CD8-positive, alpha-beta memory T cell (primary cell): ENCODE results near the gene ZBTB46. TPM values are rescaled to one million over a fixed set of nuclear protein-coding genes. Genes with fewer than 3 reads are reported as not detected.
"Not testable (repeated sequence)": the region's sequence is repeated elsewhere in the genome, so short reads cannot be mapped to it uniquely, and the experiment has no call there.

Experiments used
- CTCF ChIA-PET: fragments of 350-600 bp; sonication (Branson Sonifier 250); formaldehyde crosslinking; loops from one replicate; lab custom pipeline; 2021; ENCODE audit warnings: antibody characterized with exemption; lab: Charles Lee
- POLR2A ChIA-PET: fragments of 350-600 bp; sonication (Branson Sonifier 250); formaldehyde crosslinking; loops from one replicate; lab custom pipeline; 2021; ENCODE audit warnings: antibody characterized with exemption; lab: Charles Lee
- DNase-seq, 5 donors: peaks; one replicate each; pipeline versions ENCODE4 v3.0.0 to v3.0.0-alpha.2; 2020 to 2022; ENCODE audit warnings: mixed read lengths in 1 of 5
- H3K27ac ChIP-seq: one replicate; pipeline ENCODE4 v1.7.0; 2013; ENCODE audit warnings: low read depth, mild to moderate bottlenecking, low read length, moderate library complexity
- H3K27me3 ChIP-seq: 2 replicates; pipeline ENCODE4 v1.7.0; 2013; ENCODE audit warnings: low read length, mild to moderate bottlenecking; ENCODE audit not compliant: insufficient read depth, poor library complexity, severe bottlenecking
- H3K36me3 ChIP-seq: 2 replicates; pipeline ENCODE4 v1.7.0; 2013; ENCODE audit warnings: mild to moderate bottlenecking, low read length, moderate library complexity; ENCODE audit not compliant: insufficient read depth
- H3K4me1 ChIP-seq: 2 replicates; pipeline ENCODE4 v1.7.0; 2013; ENCODE audit warnings: mild to moderate bottlenecking, low read length, moderate library complexity; ENCODE audit not compliant: insufficient read depth
- H3K4me3 ChIP-seq: 2 replicates; pipeline ENCODE4 v1.7.0; 2013; ENCODE audit warnings: mild to moderate bottlenecking, low read length
- H3K9me3 ChIP-seq: 2 replicates; pipeline ENCODE4 v1.7.0; 2013; ENCODE audit warnings: mild to moderate bottlenecking, low read length
- H3K27ac Mint-ChIP-seq, 8 donors: one replicate each; pipeline ENCODE4 v1.8.0; 2020 to 2021; ENCODE audit warnings: mixed read lengths in 8 of 8, mild to moderate bottlenecking in 6 of 8, inconsistent platforms in 3 of 8, moderate library complexity in 3 of 8
- H3K27me3 Mint-ChIP-seq, 2 donors: one replicate each; pipeline ENCODE4 v1.8.0; 2020 to 2021; ENCODE audit warnings: mixed read lengths in 2 of 2, mild to moderate bottlenecking in 1 of 2, moderate library complexity in 1 of 2
- H3K36me3 Mint-ChIP-seq, 3 donors: one replicate each; pipeline ENCODE4 v1.8.0; 2020 to 2021; ENCODE audit warnings: mixed read lengths in 3 of 3, inconsistent platforms in 1 of 3, mild to moderate bottlenecking in 1 of 3
- H3K4me1 Mint-ChIP-seq, 3 donors: one replicate each; pipeline ENCODE4 v1.8.0; 2020 to 2021; ENCODE audit warnings: mixed read lengths in 3 of 3, inconsistent platforms in 1 of 3, mild to moderate bottlenecking in 1 of 3
- H3K4me3 Mint-ChIP-seq, 7 donors: one replicate each; pipeline ENCODE4 v1.8.0; 2020 to 2021; ENCODE audit warnings: mixed read lengths in 7 of 7, mild to moderate bottlenecking in 6 of 7, moderate library complexity in 4 of 7, inconsistent platforms in 2 of 7
- H3K9me3 Mint-ChIP-seq, 5 donors: one replicate each; pipeline ENCODE4 v1.8.0; 2020 to 2022; ENCODE audit warnings: mixed read lengths in 5 of 5, mild to moderate bottlenecking in 3 of 5, moderate library complexity in 2 of 5, inconsistent platforms in 1 of 5
- polyA plus RNA-seq: library from polyadenylated mRNA; unstranded; fragments of 300-500 nt; fragmentation: Illumina TruSeq; gene quantifications from one replicate; pipeline ENCODE4 v1.2.3, GENCODE V29; 2021
- total RNA-seq, 2 experiments: library from RNA; stranded (reverse); gene quantifications; one replicate each; pipeline ENCODE4 v1.2.3, GENCODE V29; 2021

The ZBTB46 gene
- total and polyA plus RNA-seq, 3 experiments from 2014 or later = 0.08 to 0.39 (median 0.31) TPM

DNA sequence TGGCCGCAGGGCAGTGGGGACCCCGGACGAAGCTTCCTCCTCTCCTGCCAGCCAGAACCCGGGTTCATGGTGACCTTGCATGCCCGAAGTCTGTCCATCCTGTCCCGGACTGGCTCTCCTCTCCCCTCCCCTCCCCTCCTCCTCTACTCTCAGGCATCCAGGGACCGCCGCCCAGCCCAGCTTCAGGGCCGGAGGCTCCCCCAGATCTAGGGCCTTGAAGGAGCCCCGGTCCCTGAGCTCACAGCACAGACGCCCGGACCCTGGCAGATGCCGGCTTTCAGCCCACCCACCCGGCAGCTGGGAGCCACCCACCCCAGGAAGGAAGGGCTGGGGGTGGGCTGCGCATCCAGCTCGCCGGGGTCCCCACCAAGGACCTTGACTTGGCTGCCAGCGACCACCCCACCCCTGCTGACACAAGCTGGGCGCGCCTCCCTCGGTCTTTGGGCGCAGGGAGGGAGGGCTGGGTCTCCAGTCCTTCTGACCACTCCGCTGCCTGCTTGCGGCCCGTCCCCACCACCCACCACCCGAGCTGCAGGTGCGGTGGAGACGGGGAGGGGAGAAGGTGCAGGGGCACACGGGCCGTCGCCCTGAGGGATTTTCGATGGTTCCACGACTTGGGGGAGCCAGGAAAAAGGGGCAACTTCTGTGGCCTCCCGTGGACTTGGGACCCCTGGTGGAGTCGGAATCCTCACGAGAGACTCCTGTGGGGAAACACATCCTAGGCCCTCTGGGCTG, 24.5 kb upstream of the ZBTB46 start:
- POLR2A ChIA-PET = interaction anchor here (0.6 to 0.9 kb wide), 2 partner anchors 39 to 359 kb away, joined by 3 to 4 read pairs; no protein-coding TSS in a partner anchor
- Mint-ChIP-seq H3K4me3 (no peak overlapping the region), H3K9me3 (no peaks in the 10 kb centered on the region), H3K27me3 (peaks cover 11 to 14% of the 10 kb centered on the region in 2 donors), H3K27ac (no peak overlapping the region), H3K4me1 (peaks cover 22 to 29% (median 23%) of the 10 kb centered on the region in 3 donors), H3K36me3 (peaks cover 0 to under 1% (median 0%) of the 10 kb centered on the region in 3 donors)
- CTCF ChIA-PET = interaction anchor here (1.1 to 2.5 kb wide), 2 partner anchors 9 to 318 kb away, joined by 3 to 12 read pairs; partner anchors contain the start of genes PTK6 and TPD52L2
- DNase-seq = no peak
- Histone ChIP-seq H3K4me3 (no peak overlapping the region), H3K4me1 (peaks cover 26% of the 10 kb centered on the region), H3K36me3 (no peaks in the 10 kb centered on the region), H3K27me3 (no peaks in the 10 kb centered on the region), H3K27ac (no peak overlapping the region), H3K9me3 (no peaks in the 10 kb centered on the region)

DNA sequence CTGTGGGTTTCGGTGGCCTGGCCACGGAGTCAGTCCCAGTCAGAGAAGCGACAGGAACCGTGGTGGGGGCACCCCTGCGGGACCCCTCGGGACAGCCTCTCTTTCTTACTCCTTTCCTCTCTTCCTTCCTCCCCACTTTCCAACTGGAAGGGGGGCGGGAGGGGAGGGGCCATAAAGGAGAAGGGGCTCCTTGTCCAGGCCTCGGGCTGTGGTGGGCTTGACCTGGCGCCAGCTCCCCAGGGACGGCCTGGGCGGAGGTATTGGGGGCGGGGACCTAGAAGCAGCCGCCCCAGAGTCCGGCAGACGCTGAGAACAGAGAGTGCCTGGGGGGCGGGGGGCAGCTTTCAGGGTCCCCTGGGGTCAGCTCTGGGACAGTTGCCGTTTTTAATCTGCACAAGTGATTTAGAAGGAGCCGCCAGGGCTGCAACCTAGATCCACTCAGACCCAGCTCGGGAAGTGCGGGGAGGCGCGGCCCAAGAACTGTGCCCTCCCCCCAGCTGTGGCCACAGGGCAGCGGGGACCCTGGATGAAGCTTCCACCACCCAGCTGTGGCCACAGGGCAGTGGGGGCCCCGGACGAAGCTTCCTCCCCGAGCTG, 23.8 kb upstream of the ZBTB46 start:
- Histone ChIP-seq H3K27ac (no peak overlapping the region), H3K27me3 (no peaks in the 10 kb centered on the region), H3K9me3 (no peaks in the 10 kb centered on the region), H3K4me1 (peaks cover 26% of the 10 kb centered on the region), H3K4me3 (no peak overlapping the region), H3K36me3 (no peaks in the 10 kb centered on the region)
- Mint-ChIP-seq H3K4me3 (no peak overlapping the region), H3K27me3 (peaks cover 13 to 16% of the 10 kb centered on the region in 2 donors), H3K27ac (no peak overlapping the region), H3K9me3 (no peaks in the 10 kb centered on the region), H3K36me3 (no peaks in the 10 kb centered on the region), H3K4me1 (peaks cover 22 to 29% (median 24%) of the 10 kb centered on the region in 3 donors)
- POLR2A ChIA-PET = interaction anchor here (0.6 to 0.9 kb wide), 2 partner anchors 39 to 359 kb away, joined by 3 to 4 read pairs; no protein-coding TSS in a partner anchor
- CTCF ChIA-PET = interaction anchor here (2.5 kb wide), 1 partner anchor 10 kb away, joined by 12 read pairs; the partner anchor contains the start of gene TPD52L2
- no peak for DNase-seq

DNA sequence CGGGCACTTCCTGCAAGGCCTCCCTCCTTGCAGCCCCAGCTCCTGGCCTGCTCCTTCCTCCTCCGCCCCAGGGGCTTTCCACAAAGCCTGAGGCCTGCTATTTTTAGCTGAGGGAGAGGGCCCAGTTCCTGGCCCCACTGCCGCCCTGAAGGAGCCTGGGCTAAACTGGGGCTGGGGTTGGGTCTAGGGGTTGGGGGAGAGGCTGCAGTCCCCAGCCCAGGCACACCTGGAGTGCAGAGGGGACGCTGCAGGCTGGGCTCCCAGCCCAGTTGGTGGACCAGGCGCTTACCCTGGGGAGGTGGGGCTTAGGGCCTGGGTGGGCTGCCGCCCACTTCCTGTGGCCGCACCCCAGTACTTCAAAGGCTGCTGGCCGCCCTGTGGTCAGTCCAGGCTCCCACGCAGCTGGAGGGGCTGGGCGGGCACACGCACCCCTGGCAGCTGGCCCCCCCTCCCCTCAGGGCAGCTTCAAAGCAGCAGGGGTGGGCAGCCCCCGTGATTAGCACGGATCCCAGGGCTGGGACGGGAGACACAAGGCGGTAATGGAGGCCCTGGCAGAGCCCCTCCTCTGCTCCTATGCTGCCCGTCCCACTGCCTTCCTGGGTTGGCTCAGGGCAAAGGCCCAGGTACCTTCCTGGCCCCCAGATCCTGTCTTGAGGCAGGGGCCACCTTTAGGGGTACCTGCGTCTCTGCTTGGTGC, 23.2 kb upstream of the ZBTB46 start:
- no peak overlapping the region for H3K4me3 ChIP-seq
- H3K4me1 ChIP-seq = peaks cover 26% of the 10 kb centered on the region
- Mint-ChIP-seq H3K36me3 (no peaks in the 10 kb centered on the region), H3K4me1 (peaks cover 19 to 25% (median 24%) of the 10 kb centered on the region in 3 donors), H3K27ac (peak overlapping the region in 1 of 8 donors; percentile 70), H3K9me3 (no peaks in the 10 kb centered on the region), H3K4me3 (no peak overlapping the region), H3K27me3 (peaks cover 13 to 16% of the 10 kb centered on the region in 2 donors)
- no peaks in the 10 kb centered on the region for H3K27me3 ChIP-seq
- H3K36me3 ChIP-seq = no peaks in the 10 kb centered on the region
- no peak overlapping the region for H3K27ac ChIP-seq
- CTCF ChIA-PET = interaction anchor here (2.5 kb wide), 1 partner anchor 10 kb away, joined by 12 read pairs; the partner anchor contains the start of gene TPD52L2
- DNase-seq = no peak
- POLR2A ChIA-PET = no interaction called here
- no peaks in the 10 kb centered on the region for H3K9me3 ChIP-seq

DNA sequence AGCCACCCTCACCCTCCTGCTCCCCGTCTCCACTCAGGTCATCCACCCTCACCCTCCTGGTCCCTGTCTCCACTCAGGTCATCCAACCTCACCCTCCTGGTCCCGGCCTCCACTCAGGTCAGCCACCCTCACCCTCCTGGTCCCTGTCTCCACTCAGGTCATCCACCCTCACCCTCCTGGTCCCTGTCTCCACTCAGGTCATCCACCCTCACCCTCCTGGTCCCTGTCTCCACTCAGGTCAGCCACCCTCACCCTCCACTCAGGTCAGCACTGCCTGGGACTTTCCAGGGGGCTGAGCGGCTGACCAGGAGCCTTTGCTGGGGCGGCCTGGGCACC, 22.6 kb upstream of the ZBTB46 start:
- H3K36me3 Mint-ChIP-seq, DNase-seq, H3K9me3 ChIP-seq, POLR2A ChIA-PET, H3K9me3 Mint-ChIP-seq, H3K27me3 ChIP-seq, H3K4me3 Mint-ChIP-seq, H3K27ac Mint-ChIP-seq, H3K4me3 ChIP-seq, H3K27ac ChIP-seq, H3K36me3 ChIP-seq: not testable (repeated sequence)
- H3K4me1 ChIP-seq = peaks cover 21% of the 10 kb centered on the region
- Mint-ChIP-seq H3K4me1 (peaks cover 15 to 20% (median 19%) of the 10 kb centered on the region in 3 donors), H3K27me3 (peaks cover 13 to 16% of the 10 kb centered on the region in 2 donors)
- CTCF ChIA-PET = interaction anchor here (2.5 kb wide), 1 partner anchor 11 kb away, joined by 12 read pairs; the partner anchor contains the start of gene TPD52L2

DNA sequence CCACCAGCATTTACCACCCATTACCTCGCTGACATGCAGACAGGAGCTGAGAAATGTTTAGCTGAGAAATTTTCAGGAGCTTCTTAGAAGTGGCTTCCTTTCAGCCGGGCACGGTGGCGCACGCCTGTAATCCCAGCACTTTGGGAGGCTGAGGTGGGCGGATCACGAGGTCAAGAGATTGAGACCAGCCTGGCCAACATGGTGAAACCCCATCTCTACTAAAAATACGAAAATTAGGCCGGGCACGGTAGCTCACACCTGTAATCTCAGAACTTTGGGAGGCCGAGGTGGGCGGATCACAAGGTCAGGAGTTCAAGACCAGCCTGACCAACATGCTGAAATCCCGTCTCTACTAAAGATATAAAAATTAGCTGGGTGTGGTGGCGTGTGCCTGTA, 20.5 kb upstream of the ZBTB46 start:
- H3K9me3 Mint-ChIP-seq, H3K9me3 ChIP-seq, H3K27ac Mint-ChIP-seq, H3K27ac ChIP-seq, H3K4me1 Mint-ChIP-seq, POLR2A ChIA-PET, H3K36me3 ChIP-seq, H3K36me3 Mint-ChIP-seq, CTCF ChIA-PET, H3K4me3 ChIP-seq, H3K4me3 Mint-ChIP-seq, DNase-seq: not testable (repeated sequence)
- peaks cover 13 to 19% of the 10 kb centered on the region in 2 donors for H3K27me3 Mint-ChIP-seq
- H3K4me1 ChIP-seq = peaks cover 16% of the 10 kb centered on the region
- peaks cover 11% of the 10 kb centered on the region for H3K27me3 ChIP-seq

DNA sequence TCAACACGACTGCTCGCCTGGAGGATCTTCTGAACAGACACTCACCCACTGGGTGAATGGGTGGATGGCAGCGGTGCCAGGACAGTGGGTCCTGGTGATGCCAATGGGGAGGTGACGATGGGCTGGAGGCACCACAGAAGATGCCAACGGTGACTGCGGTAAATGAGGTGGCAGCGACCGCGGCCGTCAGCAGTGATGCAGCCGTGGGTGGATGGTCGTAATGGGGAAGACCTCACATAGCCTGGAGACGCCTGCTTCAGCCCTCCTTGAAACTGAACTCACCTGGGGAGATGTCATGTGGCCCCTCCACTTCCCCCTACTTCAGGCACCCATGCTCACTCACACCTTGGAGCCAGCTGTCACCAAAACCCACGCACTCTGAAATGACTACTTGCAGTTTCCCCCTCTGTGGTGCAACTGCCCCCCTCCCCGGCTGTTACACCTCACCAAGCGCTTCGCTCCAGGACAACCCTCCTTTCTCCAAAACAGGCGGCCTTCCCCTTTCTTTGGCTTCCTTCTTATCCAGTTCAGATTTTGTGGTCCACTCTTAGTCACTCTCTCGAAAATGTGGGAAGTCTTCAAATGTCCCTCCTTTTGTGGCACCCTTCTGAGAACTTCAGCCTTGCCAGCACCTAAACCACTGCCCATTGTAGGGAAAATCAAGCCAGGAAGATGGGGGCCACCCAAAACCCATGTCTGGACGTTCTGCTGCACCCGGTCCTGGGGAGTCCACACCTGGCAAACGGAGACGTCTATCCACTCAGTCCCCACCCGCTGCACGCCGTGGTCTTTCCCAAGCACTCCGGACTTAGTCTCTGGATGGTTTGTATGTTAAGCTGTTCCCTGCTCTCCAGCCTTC, 19.9 kb upstream of the ZBTB46 start:
- Histone ChIP-seq H3K36me3 (no peaks in the 10 kb centered on the region), H3K4me1 (peaks cover 16% of the 10 kb centered on the region), H3K27ac (no peak overlapping the region), H3K27me3 (peaks cover 14% of the 10 kb centered on the region), H3K9me3 (no peaks in the 10 kb centered on the region), H3K4me3 (no peak overlapping the region)
- ChIA-PET CTCF (no interaction called here), POLR2A (no interaction called here)
- no peak for DNase-seq
- peaks cover 16 to 23% of the 10 kb centered on the region in 2 donors for H3K27me3 Mint-ChIP-seq
- H3K4me1 Mint-ChIP-seq = peaks cover 0 to 4% (median 0%) of the 10 kb centered on the region in 3 donors
- H3K9me3 Mint-ChIP-seq = no peaks in the 10 kb centered on the region
- H3K4me3 Mint-ChIP-seq = no peak overlapping the region
- peak overlapping the region in 3 of 8 donors; percentile 24 to 81 (median 72) for H3K27ac Mint-ChIP-seq
- H3K36me3 Mint-ChIP-seq = no peaks in the 10 kb centered on the region

DNA sequence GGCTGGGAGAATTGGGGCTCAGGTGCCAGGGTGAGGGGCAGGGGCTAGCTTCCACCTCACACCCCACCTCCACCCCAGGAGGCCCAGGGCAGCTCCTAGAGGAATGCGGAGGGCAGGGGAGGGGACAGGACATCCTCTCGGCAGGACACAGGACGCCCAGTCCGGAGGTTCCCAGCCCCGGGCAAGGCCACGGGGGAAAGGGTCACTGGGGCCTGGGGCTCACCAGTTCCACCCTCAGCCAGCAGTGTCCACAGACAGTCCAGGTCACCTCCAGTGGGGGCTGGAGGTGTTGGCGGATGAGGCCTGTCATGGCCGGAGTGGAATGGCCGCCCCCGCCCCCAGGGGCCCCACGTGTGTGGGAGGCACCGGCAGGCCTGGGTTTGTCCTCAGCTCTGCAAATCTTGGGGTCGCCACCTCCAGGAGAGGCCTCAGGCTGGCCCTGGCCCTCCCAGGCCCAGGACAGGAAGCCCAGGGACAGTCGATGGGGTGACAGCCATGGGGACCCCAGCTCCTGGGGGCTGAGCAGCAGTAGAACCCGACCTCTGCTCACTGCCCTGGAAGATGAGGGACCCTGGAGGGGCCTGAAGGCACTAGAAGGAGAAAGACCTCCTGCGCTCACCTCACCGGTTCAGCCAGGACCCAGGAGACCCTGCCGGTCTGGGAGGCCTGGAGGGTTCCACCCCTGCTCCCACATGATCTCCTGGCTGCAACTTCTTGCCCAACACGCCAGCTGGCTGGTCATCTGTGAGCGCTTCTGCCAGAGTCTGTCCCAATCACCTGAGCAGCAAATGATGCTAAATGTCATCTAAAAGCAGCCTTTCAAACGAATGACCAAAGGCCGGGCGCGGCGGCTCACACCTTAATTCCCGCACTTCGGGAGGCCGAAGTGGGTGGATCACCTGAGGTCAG, 17.2 kb upstream of the ZBTB46 start:
- H3K27ac ChIP-seq = no peak overlapping the region
- Mint-ChIP-seq H3K4me3 (no peak overlapping the region), H3K27me3 (peaks cover 39 to 40% of the 10 kb centered on the region in 2 donors), H3K27ac (no peak overlapping the region), H3K9me3 (no peaks in the 10 kb centered on the region), H3K36me3 (no peaks in the 10 kb centered on the region), H3K4me1 (peaks cover 4 to 8% (median 4%) of the 10 kb centered on the region in 3 donors)
- no peaks in the 10 kb centered on the region for H3K36me3 ChIP-seq
- peaks cover 33% of the 10 kb centered on the region for H3K27me3 ChIP-seq
- ChIA-PET POLR2A (interaction anchor here (0.6 kb wide), 1 partner anchor 44 kb away, joined by 3 read pairs; no protein-coding TSS in a partner anchor), CTCF (no interaction called here)
- peaks cover 18% of the 10 kb centered on the region for H3K4me1 ChIP-seq
- DNase-seq = no peak
- no peaks in the 10 kb centered on the region for H3K9me3 ChIP-seq
- H3K4me3 ChIP-seq = no peak overlapping the region
